Measurements from ENCODE around the gene TRDN.

- TF ChIP-seq EZH2 (IDR thresholded peaks at IDR 0.05; ENCODE audit: low read length, missing control alignments): no peak
- TF ChIP-seq CTCF (conservative IDR thresholded peaks at IDR 0.05 in 1 of 2, IDR thresholded peaks at IDR 0.05 in 1 of 2; ENCODE audit: low read depth in 1 of 2, low read length in 2 of 2): no peak
These were observed 315.7 kb downstream of the TRDN start for GRCh38 chr6:123321020-123321419.
